GM23338 (cell line): Measurements from ENCODE around the gene PEAR1. TPM values are rescaled to one million over a fixed set of nuclear protein-coding genes. Genes with fewer than 3 reads are reported as not detected.

Experiments
- ATAC-seq: fragments of 200-7000 bp; cut with Tn5 transposase; 3 replicates; pipeline ENCODE4 v1.9.1; 2020
- DNase-seq: peaks from one replicate; pipeline ENCODE4 v3.0.0-alpha.2; 2015; ENCODE audit warnings: low spot score
- H2AFZ ChIP-seq: fragments of 200-600 bp; sonication (generic); 2 replicates; pipeline ENCODE4 v1.8.0; 2016; ENCODE audit warnings: antibody characterized with exemption, mild to moderate bottlenecking, moderate library complexity
- H3F3A ChIP-seq: fragments of 200-600 bp; sonication (generic); replicated peaks from 2 replicates; pipeline ENCODE4 v1.8.0; 2017; ENCODE audit warnings: antibody characterized with exemption, mixed run types, low read depth
- H3K27ac ChIP-seq: fragments of 200-600 bp; sonication (generic); 2 replicates; pipeline ENCODE4 v1.6.1; 2016; ENCODE audit warnings: low read depth
- H3K27me3 ChIP-seq: fragments of 200-600 bp; sonication (generic); 2 replicates; pipeline ENCODE4 v1.8.0; 2016; ENCODE audit warnings: mild to moderate bottlenecking, mixed run types, moderate library complexity; ENCODE audit not compliant: insufficient read depth
- H3K36me3 ChIP-seq: fragments of 200-600 bp; sonication (generic); 2 replicates; pipeline ENCODE4 v1.8.0; 2016; ENCODE audit warnings: mild to moderate bottlenecking; ENCODE audit not compliant: insufficient read depth
- H3K4me1 ChIP-seq: fragments of 200-600 bp; sonication (generic); 2 replicates; pipeline ENCODE4 v1.8.0; 2016; ENCODE audit warnings: mild to moderate bottlenecking, moderate library complexity; ENCODE audit not compliant: insufficient read depth
- H3K4me2 ChIP-seq: fragments of 200-600 bp; sonication (generic); 2 replicates; pipeline ENCODE4 v1.7.1; 2017; ENCODE audit warnings: mixed run types
- H3K4me3 ChIP-seq: fragments of 200-600 bp; sonication (generic); 2 replicates; pipeline ENCODE4 v1.6.1; 2016; ENCODE audit warnings: mixed run types
- H3K79me2 ChIP-seq: fragments of 200-600 bp; sonication (generic); replicated peaks from 2 replicates; pipeline ENCODE4 v1.8.0; 2017; ENCODE audit warnings: mild to moderate bottlenecking; ENCODE audit not compliant: insufficient read depth
- H3K9me2 ChIP-seq: fragments of 200-600 bp; sonication (generic); 2 replicates; pipeline ENCODE4 v1.8.0; 2017; ENCODE audit not compliant: insufficient read depth
- H4K20me1 ChIP-seq: fragments of 200-600 bp; sonication (generic); replicated peaks from 2 replicates; pipeline ENCODE4 v1.8.0; 2017; ENCODE audit warnings: mild to moderate bottlenecking; ENCODE audit not compliant: insufficient read depth
- H3K27ac Mint-ChIP-seq: 2 replicates; pipeline ENCODE4 v1.8.0; 2020; ENCODE audit warnings: inconsistent platforms, mild to moderate bottlenecking, moderate library complexity, mixed read lengths
- H3K27me3 Mint-ChIP-seq: 3 replicates; pipeline ENCODE4 v1.8.0; 2022; ENCODE audit warnings: low read depth, mild to moderate bottlenecking, moderate library complexity, mixed read lengths, inconsistent platforms; ENCODE audit not compliant: insufficient read depth, poor library complexity
- H3K36me3 Mint-ChIP-seq: 3 replicates; pipeline ENCODE4 v1.8.0; 2021; ENCODE audit warnings: low read depth, mild to moderate bottlenecking, inconsistent platforms, moderate library complexity, mixed read lengths
- H3K4me1 Mint-ChIP-seq: 3 replicates; pipeline ENCODE4 v1.8.0; 2020; ENCODE audit warnings: mild to moderate bottlenecking, inconsistent platforms, mixed read lengths
- H3K4me3 Mint-ChIP-seq: 3 replicates; pipeline ENCODE4 v1.8.0; 2021; ENCODE audit warnings: moderate library complexity, mild to moderate bottlenecking, inconsistent platforms, mixed read lengths
- H3K9me3 Mint-ChIP-seq: 3 replicates; pipeline ENCODE4 v1.8.0; 2020; ENCODE audit warnings: moderate library complexity, mild to moderate bottlenecking, inconsistent platforms, mixed read lengths
- CREB1 ChIP-seq: fragments of 250-450 bp; sonication (Bioruptor Pico); IDR thresholded peaks from 2 replicates; pipeline ENCODE4 v1.5.0; 2020; ENCODE audit warnings: low read depth, mild to moderate bottlenecking, moderate library complexity
- CTCF ChIP-seq, 2 experiments: fragments of 200-600 bp in 1 of 2; sonication (generic) in 1 of 2; conservative IDR thresholded peaks; 2 replicates each; pipeline versions ENCODE4 v1.5.1 to v1.6.1; 2016 to 2017; ENCODE audit warnings: antibody characterized with exemption in 2 of 2, low read depth in 2 of 2, mild to moderate bottlenecking in 2 of 2, moderate library complexity in 1 of 2
- EZH2 ChIP-seq: fragments of 200-600 bp; sonication (generic); IDR thresholded peaks from one replicate; pipeline ENCODE4 v1.8.0; 2017; ENCODE audit warnings: antibody characterized with exemption, mild to moderate bottlenecking, low read depth; ENCODE audit not compliant: unreplicated experiment
- EZH2phosphoT487 ChIP-seq: fragments of 200-600 bp; sonication (generic); IDR thresholded peaks from one replicate; pipeline ENCODE4 v1.8.1; 2018; ENCODE audit warnings: antibody characterized with exemption; ENCODE audit not compliant: unreplicated experiment
- JUNB ChIP-seq: IDR thresholded peaks from one replicate; pipeline ENCODE4 v1.6.1; 2016; ENCODE audit warnings: antibody characterized with exemption; ENCODE audit not compliant: unreplicated experiment
- NANOG ChIP-seq: IDR thresholded peaks from 2 replicates; pipeline ENCODE4 v1.6.1; 2016; ENCODE audit warnings: antibody characterized with exemption, borderline replicate concordance
- POLR2AphosphoS5 ChIP-seq: IDR thresholded peaks from 2 replicates; pipeline ENCODE4 v1.6.1; 2016; ENCODE audit warnings: antibody characterized with exemption, low read depth
- STAT1 ChIP-seq: IDR thresholded peaks from one replicate; pipeline ENCODE4 v1.6.1; 2016; ENCODE audit warnings: antibody characterized with exemption; ENCODE audit not compliant: unreplicated experiment
- ZNF114 ChIP-seq: fragments of 250-450 bp; sonication (Bioruptor Pico); IDR thresholded peaks from 2 replicates; pipeline ENCODE4 v1.5.0; 2020; ENCODE audit warnings: mild to moderate bottlenecking, moderate library complexity
- ZNF462 ChIP-seq: fragments of 250-450 bp; sonication (Bioruptor Pico); IDR thresholded peaks from 2 replicates; pipeline ENCODE4 v1.5.0; 2020; ENCODE audit warnings: mild to moderate bottlenecking, moderate library complexity
- polyA plus RNA-seq: library from polyadenylated mRNA; unstranded; fragments of >200 nt; fragmentation: Nextera tagmentation; extraction: Ambion mirVana; gene quantifications from 2 replicates; pipeline ENCODE4 v1.2.1, GENCODE V29; 2016
- total RNA-seq: library from RNA; depleted of rRNA; stranded (reverse); fragments of >200 nt; shearing (Covaris generic); gene quantifications from 2 replicates; pipeline ENCODE4 v1.2.3, GENCODE V29; 2014
- TF ChIP-seq, protein P1 (sequence below): IDR thresholded peaks from one replicate; pipeline ENCODE4 v1.6.1; 2018; ENCODE audit warnings: antibody characterized with exemption; ENCODE audit not compliant: unreplicated experiment
- TF ChIP-seq, protein P2 (sequence below): IDR thresholded peaks from 2 replicates; pipeline ENCODE4 v1.6.1; 2016; ENCODE audit warnings: antibody characterized with exemption

PEAR1 gene
- total and polyA plus RNA-seq, 2 experiments from 2014 or later = 0.28 to 0.47 TPM

GRCh38 chr1:156873659-156874058 is 19.9 kb upstream of the PEAR1 start (continued):
- TF ChIP-seq EZH2phosphoT487 (no peak), POLR2AphosphoS5 (no peak)

- Histone ChIP-seq H3K27me3 (peaks cover 36% of the 10 kb centered on the region), H3K36me3 (no peaks in the 10 kb centered on the region), H3K27ac (no peak overlapping the region), H3F3A (0 out of 2 replicates have a peak, but pooled peaks cover 3% of the 10 kb centered on the region), H3K4me1 (peaks cover 3% of the 10 kb centered on the region; the same call in 1 of the 2 replicates), H4K20me1 (no peaks in the 10 kb centered on the region), H3K79me2 (no peaks in the 10 kb centered on the region), H3K4me2 (no peak overlapping the region), H2AFZ (no peak overlapping the region), H3K9me2 (no peaks in the 10 kb centered on the region), H3K4me3 (no peak overlapping the region)
- TF ChIP-seq ZNF462 (CRISPR knock-in tag) (no peak), POLR2AphosphoS5 (no peak), CREB1 (CRISPR knock-in tag) (no peak), EZH2phosphoT487 (no peak), CTCF (conservative IDR thresholded peaks at IDR 0.05; ENCODE audit: low read depth in 2 of 2) (no peak), STAT1 (no peak), ZNF114 (CRISPR knock-in tag) (no peak), EZH2 (no peak), NANOG (no peak), JUNB (no peak)
- TF ChIP-seq, protein P1, sequence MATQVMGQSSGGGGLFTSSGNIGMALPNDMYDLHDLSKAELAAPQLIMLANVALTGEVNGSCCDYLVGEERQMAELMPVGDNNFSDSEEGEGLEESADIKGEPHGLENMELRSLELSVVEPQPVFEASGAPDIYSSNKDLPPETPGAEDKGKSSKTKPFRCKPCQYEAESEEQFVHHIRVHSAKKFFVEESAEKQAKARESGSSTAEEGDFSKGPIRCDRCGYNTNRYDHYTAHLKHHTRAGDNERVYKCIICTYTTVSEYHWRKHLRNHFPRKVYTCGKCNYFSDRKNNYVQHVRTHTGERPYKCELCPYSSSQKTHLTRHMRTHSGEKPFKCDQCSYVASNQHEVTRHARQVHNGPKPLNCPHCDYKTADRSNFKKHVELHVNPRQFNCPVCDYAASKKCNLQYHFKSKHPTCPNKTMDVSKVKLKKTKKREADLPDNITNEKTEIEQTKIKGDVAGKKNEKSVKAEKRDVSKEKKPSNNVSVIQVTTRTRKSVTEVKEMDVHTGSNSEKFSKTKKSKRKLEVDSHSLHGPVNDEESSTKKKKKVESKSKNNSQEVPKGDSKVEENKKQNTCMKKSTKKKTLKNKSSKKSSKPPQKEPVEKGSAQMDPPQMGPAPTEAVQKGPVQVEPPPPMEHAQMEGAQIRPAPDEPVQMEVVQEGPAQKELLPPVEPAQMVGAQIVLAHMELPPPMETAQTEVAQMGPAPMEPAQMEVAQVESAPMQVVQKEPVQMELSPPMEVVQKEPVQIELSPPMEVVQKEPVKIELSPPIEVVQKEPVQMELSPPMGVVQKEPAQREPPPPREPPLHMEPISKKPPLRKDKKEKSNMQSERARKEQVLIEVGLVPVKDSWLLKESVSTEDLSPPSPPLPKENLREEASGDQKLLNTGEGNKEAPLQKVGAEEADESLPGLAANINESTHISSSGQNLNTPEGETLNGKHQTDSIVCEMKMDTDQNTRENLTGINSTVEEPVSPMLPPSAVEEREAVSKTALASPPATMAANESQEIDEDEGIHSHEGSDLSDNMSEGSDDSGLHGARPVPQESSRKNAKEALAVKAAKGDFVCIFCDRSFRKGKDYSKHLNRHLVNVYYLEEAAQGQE = no peak
- TF ChIP-seq, protein P2, sequence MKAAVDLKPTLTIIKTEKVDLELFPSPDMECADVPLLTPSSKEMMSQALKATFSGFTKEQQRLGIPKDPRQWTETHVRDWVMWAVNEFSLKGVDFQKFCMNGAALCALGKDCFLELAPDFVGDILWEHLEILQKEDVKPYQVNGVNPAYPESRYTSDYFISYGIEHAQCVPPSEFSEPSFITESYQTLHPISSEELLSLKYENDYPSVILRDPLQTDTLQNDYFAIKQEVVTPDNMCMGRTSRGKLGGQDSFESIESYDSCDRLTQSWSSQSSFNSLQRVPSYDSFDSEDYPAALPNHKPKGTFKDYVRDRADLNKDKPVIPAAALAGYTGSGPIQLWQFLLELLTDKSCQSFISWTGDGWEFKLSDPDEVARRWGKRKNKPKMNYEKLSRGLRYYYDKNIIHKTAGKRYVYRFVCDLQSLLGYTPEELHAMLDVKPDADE = no peak
- ATAC-seq (no peak), DNase-seq (no peak)
- peaks cover 16% of the 10 kb centered on the region for H3K27me3 Mint-ChIP-seq
- no peaks in the 10 kb centered on the region for H3K9me3 Mint-ChIP-seq
- no peak overlapping the region for H3K4me3 Mint-ChIP-seq
- no peak overlapping the region for H3K27ac Mint-ChIP-seq
- peaks cover 10% of the 10 kb centered on the region; the same call in 2 of the 3 replicates for H3K4me1 Mint-ChIP-seq
- no peaks in the 10 kb centered on the region for H3K36me3 Mint-ChIP-seq
These were observed 19.4 kb upstream of the PEAR1 start for GRCh38 chr1:156874142-156874541.
